Panc1 (cell line): Measurements from ENCODE around the gene TBC1D9B.

Experiments used
- POLR2AphosphoS5 ChIP-seq: IDR thresholded peaks from 2 replicates; pipeline ENCODE4 v1.6.1; 2012; ENCODE audit warnings: mild to moderate bottlenecking, low read depth, low read length, moderate library complexity
- SIN3A ChIP-seq: IDR thresholded peaks from 2 replicates; pipeline ENCODE4 v1.6.1; 2012; ENCODE audit warnings: low read depth, mild to moderate bottlenecking, low read length, moderate library complexity, borderline replicate concordance; ENCODE audit not compliant: insufficient read depth
- TCF7L2 ChIP-seq: IDR thresholded peaks from 2 replicates; pipeline ENCODE4 v1.6.1; 2011; ENCODE audit warnings: mild to moderate bottlenecking, low read depth, low read length, inconsistent platforms
- TF ChIP-seq, protein P1 (sequence below): fragments of 450-650 bp; IDR thresholded peaks from 2 replicates; pipeline ENCODE4 v1.5.1; 2017; ENCODE audit warnings: mild to moderate bottlenecking
- TF ChIP-seq, protein P2 (sequence below), 2 experiments: IDR thresholded peaks; 2 replicates each; pipeline ENCODE4 v1.6.1; 2011 to 2012; ENCODE audit warnings: low read depth in 2 of 2, control low read depth in 1 of 2, low read length in 1 of 2, mild to moderate bottlenecking in 1 of 2, moderate library complexity in 1 of 2; ENCODE audit not compliant: insufficient read depth in 1 of 2

DNA sequence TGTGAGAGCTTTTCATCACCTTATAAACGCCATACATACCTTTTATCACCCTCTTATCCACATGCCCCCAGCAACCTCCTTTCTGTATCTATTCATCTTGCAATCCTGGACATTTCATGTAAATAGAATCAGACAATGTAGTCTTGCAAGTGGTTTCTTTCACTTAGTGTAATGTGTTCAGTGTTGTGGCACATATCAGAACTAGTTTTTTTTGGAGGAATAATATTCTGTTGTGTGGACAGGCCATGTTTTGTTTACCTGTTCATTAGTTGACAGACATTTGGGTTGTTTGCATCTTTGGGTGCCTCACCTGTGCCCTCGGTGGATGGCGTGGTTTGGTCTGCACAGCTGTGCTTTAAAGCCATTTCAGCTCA lies 85.7 kb downstream of the TBC1D9B start:
- TF ChIP-seq, protein P1, sequence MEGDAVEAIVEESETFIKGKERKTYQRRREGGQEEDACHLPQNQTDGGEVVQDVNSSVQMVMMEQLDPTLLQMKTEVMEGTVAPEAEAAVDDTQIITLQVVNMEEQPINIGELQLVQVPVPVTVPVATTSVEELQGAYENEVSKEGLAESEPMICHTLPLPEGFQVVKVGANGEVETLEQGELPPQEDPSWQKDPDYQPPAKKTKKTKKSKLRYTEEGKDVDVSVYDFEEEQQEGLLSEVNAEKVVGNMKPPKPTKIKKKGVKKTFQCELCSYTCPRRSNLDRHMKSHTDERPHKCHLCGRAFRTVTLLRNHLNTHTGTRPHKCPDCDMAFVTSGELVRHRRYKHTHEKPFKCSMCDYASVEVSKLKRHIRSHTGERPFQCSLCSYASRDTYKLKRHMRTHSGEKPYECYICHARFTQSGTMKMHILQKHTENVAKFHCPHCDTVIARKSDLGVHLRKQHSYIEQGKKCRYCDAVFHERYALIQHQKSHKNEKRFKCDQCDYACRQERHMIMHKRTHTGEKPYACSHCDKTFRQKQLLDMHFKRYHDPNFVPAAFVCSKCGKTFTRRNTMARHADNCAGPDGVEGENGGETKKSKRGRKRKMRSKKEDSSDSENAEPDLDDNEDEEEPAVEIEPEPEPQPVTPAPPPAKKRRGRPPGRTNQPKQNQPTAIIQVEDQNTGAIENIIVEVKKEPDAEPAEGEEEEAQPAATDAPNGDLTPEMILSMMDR, result no peak
- no peak for TF ChIP-seq TCF7L2
- TF ChIP-seq, protein P2, sequence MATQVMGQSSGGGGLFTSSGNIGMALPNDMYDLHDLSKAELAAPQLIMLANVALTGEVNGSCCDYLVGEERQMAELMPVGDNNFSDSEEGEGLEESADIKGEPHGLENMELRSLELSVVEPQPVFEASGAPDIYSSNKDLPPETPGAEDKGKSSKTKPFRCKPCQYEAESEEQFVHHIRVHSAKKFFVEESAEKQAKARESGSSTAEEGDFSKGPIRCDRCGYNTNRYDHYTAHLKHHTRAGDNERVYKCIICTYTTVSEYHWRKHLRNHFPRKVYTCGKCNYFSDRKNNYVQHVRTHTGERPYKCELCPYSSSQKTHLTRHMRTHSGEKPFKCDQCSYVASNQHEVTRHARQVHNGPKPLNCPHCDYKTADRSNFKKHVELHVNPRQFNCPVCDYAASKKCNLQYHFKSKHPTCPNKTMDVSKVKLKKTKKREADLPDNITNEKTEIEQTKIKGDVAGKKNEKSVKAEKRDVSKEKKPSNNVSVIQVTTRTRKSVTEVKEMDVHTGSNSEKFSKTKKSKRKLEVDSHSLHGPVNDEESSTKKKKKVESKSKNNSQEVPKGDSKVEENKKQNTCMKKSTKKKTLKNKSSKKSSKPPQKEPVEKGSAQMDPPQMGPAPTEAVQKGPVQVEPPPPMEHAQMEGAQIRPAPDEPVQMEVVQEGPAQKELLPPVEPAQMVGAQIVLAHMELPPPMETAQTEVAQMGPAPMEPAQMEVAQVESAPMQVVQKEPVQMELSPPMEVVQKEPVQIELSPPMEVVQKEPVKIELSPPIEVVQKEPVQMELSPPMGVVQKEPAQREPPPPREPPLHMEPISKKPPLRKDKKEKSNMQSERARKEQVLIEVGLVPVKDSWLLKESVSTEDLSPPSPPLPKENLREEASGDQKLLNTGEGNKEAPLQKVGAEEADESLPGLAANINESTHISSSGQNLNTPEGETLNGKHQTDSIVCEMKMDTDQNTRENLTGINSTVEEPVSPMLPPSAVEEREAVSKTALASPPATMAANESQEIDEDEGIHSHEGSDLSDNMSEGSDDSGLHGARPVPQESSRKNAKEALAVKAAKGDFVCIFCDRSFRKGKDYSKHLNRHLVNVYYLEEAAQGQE (IDR thresholded peaks at IDR 0.05; ENCODE audit: insufficient read depth in 1 of 2, low read depth in 2 of 2, low read length in 1 of 2), result no peak
- no peak; the same call in 1 of the 2 replicates for TF ChIP-seq POLR2AphosphoS5
- TF ChIP-seq SIN3A, result no peak
